HG02642 (cell line): Measurements from ENCODE around the gene TNIP3.

Source experiments
- ATAC-seq: cut with Tn5 transposase; IDR thresholded peaks from one replicate; pipeline ENCODE4 v1.9.1; 2021; ENCODE audit warnings: mild to moderate bottlenecking; ENCODE audit not compliant: unreplicated experiment, poor library complexity

Gene TNIP3

DNA sequence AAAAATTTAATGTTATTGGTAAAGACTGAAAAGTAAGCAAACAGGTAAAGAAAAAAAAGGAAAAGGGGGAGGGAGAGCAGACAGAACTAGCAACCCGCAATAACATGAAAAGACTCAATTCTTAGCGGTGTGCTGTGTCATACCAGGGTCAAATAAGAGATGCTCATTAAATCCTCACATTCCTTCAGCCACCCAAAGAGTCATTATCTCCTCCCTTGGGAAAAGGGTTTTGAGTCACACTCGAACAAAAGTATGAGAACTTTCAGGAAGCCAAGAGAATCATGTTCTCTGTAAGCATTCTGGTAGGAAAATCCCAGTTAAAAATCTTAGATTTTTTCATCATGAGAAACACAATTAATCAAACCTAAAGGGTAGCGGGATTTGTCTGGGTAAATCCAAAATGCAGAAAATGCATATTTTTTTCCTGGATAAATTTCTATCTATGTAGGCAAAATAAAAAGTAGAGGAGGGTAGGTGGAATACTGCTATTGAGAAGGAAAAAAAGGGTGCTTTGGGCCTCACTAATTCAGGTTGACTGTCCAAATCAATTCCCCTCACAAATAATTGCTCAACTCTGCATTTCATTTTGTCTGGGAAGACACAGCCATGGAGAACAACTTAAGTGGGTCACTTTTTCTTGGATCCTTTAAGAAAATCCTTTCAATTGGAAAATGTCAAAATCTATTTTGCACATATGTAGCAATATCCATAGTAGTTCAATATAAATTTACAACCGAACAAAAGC, 23.2 kb downstream of the TNIP3 start:
- no peak for ATAC-seq

DNA sequence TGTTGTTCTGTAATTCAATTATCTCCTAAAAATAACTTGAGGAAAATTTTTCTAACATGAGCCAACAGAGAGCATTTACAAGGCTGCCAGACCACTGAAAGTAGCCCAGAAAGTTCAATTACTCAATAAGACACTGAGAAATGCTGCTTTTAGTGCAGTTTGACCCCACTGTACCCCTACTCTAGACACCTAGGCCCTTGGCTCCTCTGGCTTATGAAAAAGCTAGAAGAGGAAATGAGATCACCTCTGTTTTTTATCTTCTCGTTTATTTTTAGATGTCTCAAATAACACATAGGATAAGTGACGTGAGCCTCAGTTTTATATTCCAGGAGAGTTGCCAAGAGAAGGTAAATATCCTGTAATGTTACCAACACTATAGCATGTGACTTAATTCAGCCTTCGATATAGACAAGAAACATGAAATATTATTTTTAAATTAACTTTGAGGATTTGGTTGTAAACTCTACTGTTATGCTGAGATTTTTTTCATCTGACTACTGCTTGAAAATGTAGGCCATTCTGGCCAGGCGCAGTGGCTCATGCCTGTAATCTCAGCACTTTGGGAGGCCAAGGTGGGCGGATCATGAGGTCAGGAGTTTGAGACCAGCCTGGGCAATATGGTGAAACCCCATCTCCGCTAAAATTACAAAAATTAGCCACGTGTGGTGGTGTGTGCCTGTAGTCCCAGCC, 24.4 kb downstream of the TNIP3 start:
- peak; percentile 67 for ATAC-seq

DNA sequence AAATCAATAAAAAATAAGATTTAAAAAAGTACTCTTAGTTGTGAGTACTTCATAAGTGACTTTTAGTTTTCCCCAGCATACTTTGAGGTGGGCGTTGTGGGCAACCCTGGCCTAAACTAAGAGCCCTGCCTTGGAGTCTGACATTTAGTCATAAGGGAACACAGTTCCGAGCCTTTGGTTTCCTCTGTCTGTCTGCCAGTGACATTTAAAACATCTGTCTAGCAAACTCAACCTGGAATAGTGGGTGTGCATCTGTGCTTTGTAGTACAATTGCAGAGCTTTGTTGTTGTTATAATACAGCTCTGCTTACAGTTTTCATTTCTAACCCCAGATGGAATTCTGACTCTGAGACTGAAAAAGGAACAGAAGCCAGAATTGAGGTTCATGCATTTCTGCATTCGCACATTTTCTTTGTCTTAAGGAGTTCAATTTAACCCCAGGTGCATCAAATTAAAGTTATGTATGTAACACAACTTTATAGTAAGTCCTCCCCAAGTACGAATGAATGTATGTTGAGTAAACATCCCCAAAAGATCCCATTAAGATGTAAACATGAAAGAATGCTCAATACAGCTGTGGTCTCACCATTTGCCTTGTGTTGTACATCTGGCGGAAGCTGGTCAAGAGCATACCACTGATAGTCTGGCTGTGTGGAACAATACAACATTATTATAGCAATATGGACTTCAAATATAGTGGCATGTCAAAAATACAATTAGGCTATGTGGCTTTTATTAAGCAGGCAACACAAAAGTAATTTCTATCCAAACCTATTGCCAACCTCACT, 25.9 kb downstream of the TNIP3 start:
- peak; percentile 72 for ATAC-seq

DNA sequence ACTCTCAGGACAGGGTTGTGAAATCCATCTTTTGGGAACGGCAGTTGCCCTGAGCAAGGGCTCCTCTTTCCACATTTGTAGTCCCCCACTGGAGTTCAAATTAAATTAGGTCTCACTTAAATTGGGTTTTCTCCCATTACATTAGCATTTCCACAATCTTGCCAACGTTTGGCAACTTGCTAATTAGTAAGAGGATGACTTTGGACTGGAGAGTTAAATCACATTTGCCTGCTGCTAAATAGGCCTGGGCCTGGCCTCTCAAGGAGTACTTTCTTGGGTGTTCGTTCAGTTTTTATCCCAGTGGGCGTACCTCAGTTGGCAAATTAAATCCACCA, 33.8 kb downstream of the TNIP3 start:
- no peak for ATAC-seq

DNA sequence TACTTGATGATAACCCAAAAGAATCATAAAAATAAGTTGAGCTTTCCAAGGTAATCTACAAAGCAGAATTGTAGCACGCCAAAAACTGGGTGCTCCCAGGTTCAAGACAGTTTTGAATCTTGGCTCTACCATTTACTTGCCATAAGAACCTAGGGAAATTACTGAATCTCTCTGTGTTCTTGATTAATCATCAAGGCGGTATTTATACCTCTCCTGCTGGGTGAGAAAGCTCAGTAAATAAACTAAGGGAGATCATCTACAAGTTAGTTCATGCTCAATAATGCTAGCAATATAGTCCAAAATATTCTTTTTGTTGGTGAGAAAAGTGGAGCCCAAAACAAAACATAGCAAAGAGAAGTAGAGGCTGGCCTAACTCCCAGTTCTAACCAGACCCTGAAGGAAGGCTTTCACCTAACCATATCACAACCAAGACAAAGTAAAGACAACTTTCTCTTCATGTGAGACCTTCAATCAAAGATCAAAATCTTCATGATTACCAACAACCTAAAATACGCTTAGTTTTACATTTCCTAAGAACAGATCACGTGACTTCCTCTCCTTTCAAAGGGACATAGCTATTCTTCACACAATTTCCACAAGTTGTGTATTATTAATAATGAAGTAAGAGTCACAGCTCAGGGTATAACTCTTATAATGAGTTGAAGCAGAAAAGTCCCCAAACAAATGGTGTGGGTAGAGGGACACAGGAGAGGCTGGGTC, 34.4 kb downstream of the TNIP3 start:
- ATAC-seq, result no peak

DNA sequence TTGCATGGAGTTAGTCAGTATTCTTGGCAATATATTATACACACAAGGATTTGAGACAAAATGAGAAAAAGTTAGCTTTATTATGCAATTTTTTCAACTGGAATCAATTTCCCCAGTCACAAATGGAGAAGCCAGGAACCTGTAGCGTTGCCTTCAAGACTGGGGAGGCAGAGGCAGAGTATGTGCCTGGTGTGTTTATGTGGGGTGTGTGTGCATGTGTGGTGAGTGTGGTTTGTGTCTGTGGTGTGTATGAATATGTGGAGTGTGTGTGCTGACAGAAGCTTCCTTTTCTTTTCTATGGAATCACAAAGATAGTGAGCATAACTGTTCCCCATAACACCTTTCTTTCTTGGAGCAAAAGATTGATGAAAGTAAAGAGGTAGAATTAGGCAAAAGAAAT, 37.0 kb downstream of the TNIP3 start:
- no peak for ATAC-seq

DNA sequence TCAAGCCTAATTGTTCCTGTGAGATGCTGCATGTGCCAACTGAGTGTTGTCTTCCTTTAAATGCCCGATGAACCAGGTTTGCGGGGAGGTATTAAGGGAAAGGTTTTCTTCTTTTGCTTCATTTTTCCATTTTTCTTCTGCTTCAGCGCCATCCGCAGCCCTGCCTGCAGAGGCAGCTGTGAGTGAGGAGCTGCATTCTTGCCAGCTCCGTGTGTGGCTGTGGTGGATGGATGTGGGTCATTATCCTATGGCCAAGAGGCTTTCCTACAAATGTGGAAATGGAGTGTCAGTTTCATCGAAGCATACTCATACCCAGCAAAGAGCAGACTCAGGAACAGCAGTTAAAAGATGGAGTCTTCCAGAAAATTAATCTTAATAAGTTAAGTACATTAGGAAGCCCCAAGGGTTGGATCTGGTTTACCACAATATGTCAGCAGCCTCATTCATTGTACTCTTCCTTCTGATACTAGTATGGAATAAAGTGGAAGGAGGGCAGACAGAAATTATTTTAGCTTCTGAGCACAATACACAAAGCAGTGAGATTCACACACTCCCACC, 37.6 kb downstream of the TNIP3 start:
- no peak for ATAC-seq

DNA sequence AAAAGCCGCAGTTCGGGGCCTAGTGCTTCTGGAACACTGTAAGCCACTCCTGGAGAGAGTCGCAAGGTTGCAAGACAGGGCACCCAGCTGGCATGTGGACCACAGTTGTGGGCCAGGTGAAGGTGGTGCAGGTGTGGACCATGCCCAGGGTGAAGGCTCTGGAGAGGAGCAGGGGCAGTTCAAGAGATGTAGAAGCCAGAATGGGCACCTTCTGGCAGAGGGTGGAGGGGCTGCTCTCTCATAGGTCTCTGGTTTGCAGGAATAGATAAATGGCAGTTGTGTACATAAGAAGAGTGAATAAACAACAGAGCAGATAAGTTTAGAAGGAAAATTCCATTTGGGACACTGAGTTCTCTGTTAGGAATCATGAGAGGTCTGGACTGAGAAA, 38.6 kb downstream of the TNIP3 start:
- ATAC-seq, result no peak

DNA sequence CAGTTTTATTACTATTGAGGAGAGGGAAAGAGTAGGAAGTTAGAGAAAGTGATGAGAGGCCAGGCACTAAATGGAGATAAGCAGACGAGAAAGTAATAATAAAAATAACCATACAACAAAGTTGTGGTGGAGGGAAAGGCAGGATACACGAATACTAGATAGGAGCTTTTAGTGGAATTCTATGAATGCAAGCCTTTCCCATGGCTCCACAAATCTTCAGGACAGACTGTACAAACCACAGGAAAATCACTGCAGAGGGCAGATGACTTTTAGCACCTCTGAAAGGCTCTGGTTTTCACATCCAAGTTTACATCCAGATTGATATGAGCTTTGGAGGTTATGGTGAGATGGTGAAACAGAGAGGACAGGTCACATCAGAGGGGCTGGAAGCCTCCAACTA, 41.5 kb downstream of the TNIP3 start:
- ATAC-seq, result no peak

DNA sequence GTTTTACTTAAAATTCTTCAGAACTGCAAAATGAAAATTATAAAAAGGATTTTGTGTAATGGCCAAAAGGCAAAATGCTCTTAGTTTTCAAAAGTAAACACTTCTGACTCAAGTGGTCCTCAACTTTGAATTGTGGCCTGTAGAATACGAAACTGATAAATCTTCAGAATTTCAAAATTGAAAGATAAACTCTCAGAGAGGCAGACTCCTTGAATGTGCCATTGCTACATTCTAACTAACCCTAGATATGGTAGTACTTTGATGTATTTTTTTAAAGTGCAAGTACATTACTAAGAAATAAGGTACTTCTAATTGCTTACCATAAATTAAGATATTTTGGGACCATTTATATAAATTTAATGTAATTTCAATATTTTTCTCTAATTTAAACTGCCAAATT, 44.4 kb downstream of the TNIP3 start:
- no peak for ATAC-seq

DNA sequence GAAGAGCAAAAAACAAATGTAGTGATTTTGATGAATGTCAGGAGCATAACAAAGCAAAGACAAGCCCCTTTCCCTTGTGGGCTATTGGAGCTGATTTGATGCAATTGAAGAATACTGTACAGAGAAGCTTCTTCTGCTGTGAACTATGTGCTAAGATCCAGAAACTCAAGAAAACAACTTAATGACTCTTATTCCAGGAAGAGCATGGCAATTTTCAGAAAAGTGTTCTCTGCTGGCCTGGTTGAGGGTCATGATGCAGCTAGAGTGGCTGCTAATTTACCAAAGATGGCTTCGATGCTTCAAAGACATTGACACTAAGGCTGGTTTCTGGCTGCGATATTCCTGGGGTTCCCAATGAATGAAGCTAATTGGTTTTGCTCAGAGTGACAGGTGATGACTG, 45.8 kb downstream of the TNIP3 start:
- ATAC-seq, result no peak

DNA sequence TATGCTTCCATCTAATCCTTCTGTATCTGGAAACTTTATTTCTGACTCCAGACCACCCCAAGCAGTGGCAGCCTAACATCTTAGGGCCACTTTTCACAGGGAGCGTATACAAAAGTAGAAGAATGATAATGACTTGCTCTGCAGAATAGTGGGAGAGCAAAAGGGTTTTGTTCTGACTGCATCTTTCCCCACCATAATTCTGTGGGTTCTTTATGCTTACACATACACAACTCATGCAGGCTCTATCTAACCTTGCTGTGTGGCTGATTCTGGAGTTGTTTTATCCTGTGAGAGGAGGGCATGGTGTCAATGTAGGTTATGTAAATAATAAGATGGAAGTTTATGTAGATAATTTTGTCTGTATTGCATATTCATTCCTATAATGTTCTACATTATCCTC, 49.4 kb downstream of the TNIP3 start:
- no peak for ATAC-seq

DNA sequence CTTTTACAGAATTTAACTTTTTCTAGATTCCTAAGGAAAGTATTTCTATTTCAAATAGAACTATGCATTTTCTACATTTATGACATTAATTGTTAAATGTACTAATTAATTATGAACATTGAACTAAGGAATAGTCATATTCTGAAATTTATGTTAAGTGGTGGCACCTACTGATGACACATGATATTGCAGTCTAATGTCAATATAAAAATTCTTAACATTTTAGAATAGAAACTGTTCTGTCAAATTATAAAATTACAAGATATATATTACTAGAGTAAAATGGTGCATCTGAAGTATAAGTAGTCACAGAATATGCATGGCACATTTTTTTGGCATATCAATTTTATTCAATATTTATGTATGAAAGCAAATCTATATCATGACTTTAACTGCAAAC, 51.6 kb downstream of the TNIP3 start:
- no peak for ATAC-seq

DNA sequence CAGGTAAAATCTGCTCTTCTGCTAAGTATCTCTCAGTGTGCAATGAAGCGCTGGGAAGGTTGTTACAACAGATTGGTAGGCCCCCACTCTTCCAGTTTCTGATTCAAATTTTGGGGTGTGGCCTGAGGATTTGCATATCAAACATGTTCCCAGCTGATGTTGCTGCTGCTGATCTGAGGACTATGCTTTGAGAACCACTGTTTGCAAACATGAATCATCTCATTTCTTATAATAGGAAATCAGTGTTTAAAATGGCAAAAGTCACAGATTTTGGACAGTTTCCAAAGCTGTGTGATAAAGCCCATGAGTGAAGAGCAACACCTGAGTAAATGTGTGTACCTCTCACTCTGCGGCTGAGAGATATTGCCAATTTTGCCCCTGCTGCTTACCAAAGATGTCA, 55.6 kb downstream of the TNIP3 start:
- ATAC-seq, result no peak

DNA sequence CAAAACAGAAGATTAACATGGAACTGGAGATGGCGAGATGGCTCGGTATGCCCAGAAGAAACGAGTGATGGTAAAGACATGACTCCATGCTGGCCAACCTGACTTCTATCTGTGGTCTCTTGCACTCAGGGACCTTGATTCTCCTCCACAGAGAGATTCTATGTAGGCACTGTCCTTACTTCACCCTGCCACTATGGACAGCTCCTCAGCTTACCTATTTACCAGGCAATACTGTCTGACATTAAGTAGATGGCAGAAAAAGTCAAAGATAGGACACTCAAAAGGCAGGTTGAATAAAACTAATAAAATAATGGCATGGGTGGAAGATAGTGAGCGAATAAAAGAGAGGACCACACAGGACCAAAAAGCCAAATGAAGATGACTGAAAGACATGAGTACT, 56.6 kb downstream of the TNIP3 start:
- ATAC-seq, result no peak

DNA sequence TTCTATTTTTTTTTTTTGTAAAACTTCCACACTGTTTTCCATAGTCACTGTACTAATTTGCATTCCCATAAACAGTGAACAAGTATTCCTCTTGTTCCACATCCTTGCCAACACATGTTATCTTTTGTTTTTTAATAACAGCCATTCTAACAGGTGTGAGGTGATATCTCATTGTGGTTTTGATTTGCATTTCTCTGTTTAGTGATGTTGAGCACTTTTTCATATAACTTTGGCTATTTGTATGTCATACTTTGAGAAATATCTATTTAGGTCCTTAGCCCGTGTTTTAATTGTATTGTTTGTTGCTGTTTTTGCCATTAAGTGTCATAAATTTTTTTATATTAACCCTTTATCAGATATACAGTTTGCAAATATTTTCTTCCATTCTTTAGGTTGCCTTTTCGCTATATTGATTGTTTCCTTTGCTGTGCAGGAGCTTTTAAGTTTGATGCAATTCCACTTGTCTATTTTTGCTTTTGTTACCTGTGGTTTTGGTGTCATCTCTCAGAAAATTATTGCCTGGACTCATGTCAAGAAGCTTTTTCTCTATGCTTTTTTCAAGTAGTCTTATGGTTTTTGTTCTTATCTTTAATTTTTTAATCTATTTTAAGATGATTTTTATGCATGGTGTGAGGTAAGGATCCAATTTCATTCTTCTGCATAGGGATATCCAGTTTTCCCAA, 63.9 kb downstream of the TNIP3 start:
- no peak for ATAC-seq

DNA sequence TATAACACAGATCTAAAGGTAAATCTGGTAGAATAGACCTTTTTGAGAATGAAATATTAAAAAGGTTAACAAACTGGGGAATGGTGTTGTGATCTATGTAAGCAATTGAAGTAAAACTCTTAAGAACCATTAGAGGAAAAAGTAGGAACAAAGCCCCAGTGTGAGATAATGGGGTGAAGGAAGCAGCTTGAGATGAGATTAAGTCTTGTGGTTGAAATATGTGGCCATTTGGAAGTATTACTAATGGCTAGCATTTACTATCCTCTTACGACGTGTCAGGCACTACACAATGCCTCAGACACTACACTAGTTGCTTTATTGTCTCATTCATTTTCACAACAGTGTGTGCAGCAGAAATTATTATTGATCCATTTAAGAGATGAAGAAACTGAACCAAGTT, 65.9 kb downstream of the TNIP3 start:
- no peak for ATAC-seq

DNA sequence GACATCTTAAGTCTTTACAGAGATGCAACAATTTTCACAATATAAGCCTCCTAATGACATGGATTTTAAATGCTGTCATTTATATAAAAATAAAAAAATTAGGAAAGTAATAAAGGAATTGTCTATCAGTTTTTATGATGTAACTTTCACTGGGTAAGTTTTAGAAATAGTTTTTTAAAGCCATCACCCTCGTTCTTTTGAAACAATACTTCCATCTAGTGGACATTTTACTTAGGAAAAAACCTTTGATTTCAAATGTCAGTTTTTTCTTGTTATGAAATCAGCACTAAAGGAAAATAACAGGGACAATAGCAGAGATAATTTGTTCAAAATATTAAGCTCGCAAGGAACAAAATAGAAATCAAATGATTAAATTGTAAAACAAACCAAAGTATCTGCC, 67.5 kb downstream of the TNIP3 start:
- ATAC-seq, result no peak

DNA sequence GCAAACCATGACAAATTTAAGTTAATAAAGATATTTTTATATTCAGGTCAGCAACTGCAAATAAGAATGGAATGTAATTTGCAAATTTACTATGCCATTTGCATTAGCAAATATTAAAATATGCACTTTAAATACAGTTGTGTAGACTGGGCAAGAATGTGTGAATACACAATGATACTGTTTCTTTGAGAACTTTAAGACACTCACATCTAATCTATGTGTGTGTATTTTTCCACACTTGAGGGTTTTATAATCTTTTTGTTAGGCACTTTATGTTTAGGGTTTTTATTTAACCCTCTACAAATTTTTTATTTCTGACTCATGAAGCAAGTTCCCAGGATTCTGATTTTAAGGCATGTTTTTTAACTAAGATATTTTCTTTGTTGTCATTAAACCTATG, 67.9 kb downstream of the TNIP3 start:
- ATAC-seq, result no peak

DNA sequence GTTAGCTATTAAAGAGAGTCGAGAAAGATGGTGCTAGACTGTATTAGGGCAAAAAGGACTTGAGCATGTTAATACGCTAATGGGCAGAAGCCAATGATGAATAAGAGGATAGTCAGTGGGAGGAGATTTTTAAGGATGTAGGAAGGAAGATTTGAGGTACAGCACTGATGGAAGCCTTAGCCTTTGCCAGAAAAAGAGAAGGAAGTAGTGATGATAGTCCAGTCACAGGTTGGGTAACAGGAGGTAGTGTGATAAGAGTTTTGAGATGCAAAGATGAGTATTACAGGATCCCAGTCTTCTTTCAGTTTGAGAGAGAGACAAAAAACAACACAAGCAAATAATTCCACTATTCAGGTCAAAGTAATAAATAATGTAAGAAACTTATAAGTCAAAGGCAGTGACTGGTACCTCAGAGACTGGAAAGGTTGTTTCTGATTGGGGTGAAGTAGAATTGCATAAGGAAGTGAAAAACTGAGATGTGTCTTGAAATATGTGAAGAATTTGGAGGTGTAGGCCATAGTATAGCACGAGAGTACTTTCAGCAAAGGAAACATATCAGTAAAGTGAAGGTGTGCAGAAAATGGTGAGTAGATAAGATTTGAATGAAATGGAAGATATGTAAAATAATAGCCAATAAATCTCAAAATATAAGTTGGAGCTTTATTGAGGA, 69.7 kb downstream of the TNIP3 start:
- no peak for ATAC-seq
